Thoracic aorta (tissue), 2 donors: ENCODE data around the gene RASGRP3. TPM values are rescaled to one million over a fixed set of nuclear protein-coding genes. Genes with fewer than 3 reads are reported as not detected.

Experiments used
- ATAC-seq: fragments of 150-250 bp; one replicate; pipeline ENCODE4 v1.8.0; 2017; ENCODE audit warnings: low read depth; ENCODE audit not compliant: insufficient number of reproducible peaks, low FRiP score
- DNase-seq: peaks from one replicate; pipeline ENCODE4 v3.0.0-alpha.2; 2020; ENCODE audit warnings: low spot score
- H3K27ac ChIP-seq, 2 donors: fragments of 200-600 bp; sonication (generic); 1 replicate in 1 of 2; 2 replicates in 1 of 2; pipeline ENCODE4 v1.5.1; 2016; ENCODE audit warnings: mild to moderate bottlenecking in 2 of 2, moderate library complexity in 2 of 2
- H3K27me3 ChIP-seq: fragments of 200-600 bp; sonication (generic); replicated peaks from 2 replicates; pipeline ENCODE4 v1.6.0; 2016; ENCODE audit warnings: mild to moderate bottlenecking; ENCODE audit not compliant: insufficient read depth
- H3K36me3 ChIP-seq: fragments of 200-600 bp; sonication (generic); one replicate; pipeline ENCODE4 v1.5.1; 2016
- H3K4me1 ChIP-seq, 2 donors: fragments of 200-600 bp; sonication (generic); 1 replicate in 1 of 2; 2 replicates in 1 of 2; pipeline versions ENCODE4 v1.5.1 to v1.6.0; 2016; ENCODE audit warnings: low read depth in 2 of 2, mild to moderate bottlenecking in 1 of 2; ENCODE audit not compliant: control insufficient read depth in 1 of 2
- H3K4me3 ChIP-seq: fragments of 200-600 bp; sonication (generic); 2 replicates; pipeline ENCODE4 v1.5.1; 2016; ENCODE audit warnings: mild to moderate bottlenecking
- H3K9me3 ChIP-seq: fragments of 200-600 bp; sonication (generic); 2 replicates; pipeline ENCODE4 v1.5.1; 2016
- CTCF ChIP-seq: fragments of 200-600 bp; sonication (generic); IDR thresholded peaks from one replicate; pipeline ENCODE4 v1.5.1; 2019; ENCODE audit warnings: antibody characterized with exemption
- total RNA-seq, 2 donors: library from RNA; depleted of rRNA; stranded (reverse); fragments of >200 nt; gene quantifications; one replicate each; pipeline versions ENCODE4 v1.1.0 to v1.2.3, GENCODE V29; 2016

RASGRP3 gene
- total RNA-seq, 2 donors from 2014 or later: 16.2 to 22.1 TPM

GRCh38 chr2:33448220-33448899 lies 28.1 kb upstream of the RASGRP3 start:
- Histone ChIP-seq H3K36me3 (no peaks in the 10 kb centered on the region), H3K27me3 (no peaks in the 10 kb centered on the region), H3K9me3 (peaks cover 5% of the 10 kb centered on the region), H3K4me3 (no peak overlapping the region), H3K4me1 (peaks cover 0 to 7% of the 10 kb centered on the region in 2 donors), H3K27ac (no peak overlapping the region)
- TF ChIP-seq CTCF: no peak
- DNase-seq: no peak
- ATAC-seq: no peak

GRCh38 chr2:33451214-33451613 lies 25.2 kb upstream of the RASGRP3 start:
- Histone ChIP-seq H3K36me3 (no peaks in the 10 kb centered on the region), H3K4me1 (no peaks in the 10 kb centered on the region), H3K27ac (no peak overlapping the region), H3K4me3 (no peak overlapping the region), H3K9me3 (peaks cover 5% of the 10 kb centered on the region), H3K27me3 (no peaks in the 10 kb centered on the region)
- TF ChIP-seq CTCF: no peak
- no peak for DNase-seq
- no peak for ATAC-seq

- no peaks in the 10 kb centered on the region for H3K27me3 ChIP-seq
- H3K36me3 ChIP-seq: no peaks in the 10 kb centered on the region
- no peak overlapping the region for H3K4me3 ChIP-seq
- TF ChIP-seq CTCF: no peak
- ATAC-seq (no peak), DNase-seq (no peak)
- H3K27ac ChIP-seq: no peak overlapping the region
- peaks cover 0 to 2% of the 10 kb centered on the region in 2 donors for H3K4me1 ChIP-seq
- peaks cover 5% of the 10 kb centered on the region for H3K9me3 ChIP-seq
Observed at GRCh38 chr2:33451825-33452224, 24.6 kb upstream of the RASGRP3 start.

- H3K36me3 ChIP-seq: no peaks in the 10 kb centered on the region
- H3K4me1 ChIP-seq: peaks cover 4 to 9% of the 10 kb centered on the region in 2 donors
- DNase-seq: no peak
- no peak overlapping the region for H3K27ac ChIP-seq
- no peak overlapping the region for H3K4me3 ChIP-seq
- ATAC-seq: no peak
- no peak for TF ChIP-seq CTCF
- no peaks in the 10 kb centered on the region for H3K27me3 ChIP-seq
- H3K9me3 ChIP-seq: peaks cover 5% of the 10 kb centered on the region
Observed at GRCh38 chr2:33452545-33452944, 23.9 kb upstream of the RASGRP3 start.

GRCh38 chr2:33453905-33454479 lies 22.5 kb upstream of the RASGRP3 start:
- H3K4me1 ChIP-seq: peaks cover 14 to 21% of the 10 kb centered on the region in 2 donors
- H3K27ac ChIP-seq: no peak overlapping the region
- DNase-seq (no peak), ATAC-seq (no peak)
- no peaks in the 10 kb centered on the region for H3K27me3 ChIP-seq
- H3K36me3 ChIP-seq: no peaks in the 10 kb centered on the region
- H3K4me3 ChIP-seq: no peak overlapping the region
- H3K9me3 ChIP-seq: peaks cover 5% of the 10 kb centered on the region
- TF ChIP-seq CTCF: no peak
